Liver (tissue), 3 donors: ENCODE data around the gene LIN9.

Experiments
- RAD21 ChIP-seq, 2 donors: IDR thresholded peaks; 2 replicates each; pipeline ENCODE4 v1.6.1; 2016; ENCODE audit warnings: antibody characterized with exemption in 2 of 2, mild to moderate bottlenecking in 2 of 2
- YY1 ChIP-seq: IDR thresholded peaks from 2 replicates; pipeline ENCODE4 v1.6.1; 2016; ENCODE audit warnings: antibody characterized with exemption, mild to moderate bottlenecking
- TF ChIP-seq, protein P1 (sequence below): fragments of 150-350 bp; IDR thresholded peaks from 2 replicates; pipeline ENCODE4 v1.5.1; 2017; ENCODE audit warnings: improper control_type of control experiment, low read depth, low read length; ENCODE audit not compliant: missing input control
- donor health status: healthy.
- donor health status: healthy.

DNA sequence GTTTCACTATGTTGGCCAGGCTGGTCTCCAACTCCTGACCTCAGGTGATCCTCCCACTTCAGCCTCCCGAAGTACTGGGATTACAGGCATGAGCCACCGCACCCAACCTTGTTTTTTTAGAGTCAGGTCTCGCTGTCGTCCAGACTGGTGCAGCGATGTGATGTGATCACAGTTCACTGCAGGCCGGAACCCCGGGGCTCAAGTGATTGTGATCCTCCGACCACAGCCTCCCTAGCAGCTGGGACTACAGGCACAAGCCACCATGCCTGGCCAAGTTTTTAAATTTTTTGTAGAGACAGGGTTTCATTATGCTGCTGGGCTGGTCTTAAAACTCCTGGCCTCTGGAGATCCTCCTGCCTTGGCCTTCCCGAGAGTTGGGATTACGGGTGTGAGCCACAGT, 46.1 kb upstream of the LIN9 start:
- TF ChIP-seq, protein P1, sequence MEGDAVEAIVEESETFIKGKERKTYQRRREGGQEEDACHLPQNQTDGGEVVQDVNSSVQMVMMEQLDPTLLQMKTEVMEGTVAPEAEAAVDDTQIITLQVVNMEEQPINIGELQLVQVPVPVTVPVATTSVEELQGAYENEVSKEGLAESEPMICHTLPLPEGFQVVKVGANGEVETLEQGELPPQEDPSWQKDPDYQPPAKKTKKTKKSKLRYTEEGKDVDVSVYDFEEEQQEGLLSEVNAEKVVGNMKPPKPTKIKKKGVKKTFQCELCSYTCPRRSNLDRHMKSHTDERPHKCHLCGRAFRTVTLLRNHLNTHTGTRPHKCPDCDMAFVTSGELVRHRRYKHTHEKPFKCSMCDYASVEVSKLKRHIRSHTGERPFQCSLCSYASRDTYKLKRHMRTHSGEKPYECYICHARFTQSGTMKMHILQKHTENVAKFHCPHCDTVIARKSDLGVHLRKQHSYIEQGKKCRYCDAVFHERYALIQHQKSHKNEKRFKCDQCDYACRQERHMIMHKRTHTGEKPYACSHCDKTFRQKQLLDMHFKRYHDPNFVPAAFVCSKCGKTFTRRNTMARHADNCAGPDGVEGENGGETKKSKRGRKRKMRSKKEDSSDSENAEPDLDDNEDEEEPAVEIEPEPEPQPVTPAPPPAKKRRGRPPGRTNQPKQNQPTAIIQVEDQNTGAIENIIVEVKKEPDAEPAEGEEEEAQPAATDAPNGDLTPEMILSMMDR, result no peak
- no peak for TF ChIP-seq RAD21 (IDR thresholded peaks at IDR 0.05)
- TF ChIP-seq YY1, result no peak
